IPS-20b (cell line): Measurements from ENCODE around the gene THAP3.

Source experiments
- H3K27ac ChIP-seq: one replicate; pipeline ENCODE4 v1.5.1; 2013; ENCODE audit warnings: low read length
- H3K27me3 ChIP-seq: 2 replicates; pipeline ENCODE4 v1.6.1; 2013; ENCODE audit warnings: mild to moderate bottlenecking, low read length, inconsistent platforms; ENCODE audit not compliant: insufficient read depth
- H3K36me3 ChIP-seq: 2 replicates; pipeline ENCODE4 v1.6.1; 2013; ENCODE audit warnings: low read depth, mild to moderate bottlenecking, inconsistent platforms, low read length, moderate library complexity; ENCODE audit not compliant: insufficient read depth
- H3K4me1 ChIP-seq: 2 replicates; pipeline ENCODE4 v1.6.1; 2013; ENCODE audit warnings: mild to moderate bottlenecking, control low read depth, inconsistent platforms, low read length, moderate library complexity; ENCODE audit not compliant: insufficient read depth
- H3K4me3 ChIP-seq: 2 replicates; pipeline ENCODE4 v1.5.1; 2013; ENCODE audit warnings: mild to moderate bottlenecking, low read length, inconsistent platforms
- H3K9ac ChIP-seq: 2 replicates; pipeline ENCODE4 v1.6.1; 2013; ENCODE audit warnings: low read depth, mild to moderate bottlenecking, inconsistent platforms, low read length, moderate library complexity
- H3K9me3 ChIP-seq: 2 replicates; pipeline ENCODE4 v1.6.1; 2013; ENCODE audit warnings: mild to moderate bottlenecking, low read depth, low read length, inconsistent platforms; ENCODE audit not compliant: insufficient read depth

THAP3 gene

GRCh38 chr1:6602669-6603237 lies 21.9 kb upstream of the THAP3 start, which contains the start of gene KLHL21:
Gene KLHL21 (minus strand): TSS chr1:6602869. CDS start chr1:6602817, 52 bp downstream.
- Histone ChIP-seq H3K9ac (peak within 1 kb of the TSS; percentile 84), H3K4me1 (peaks cover 12% of the 10 kb centered on the region), H3K27me3 (peaks cover 13% of the 10 kb centered on the region; the same call in 1 of the 2 replicates), H3K27ac (peak within 1 kb of the TSS; percentile 44), H3K4me3 (peak within 1 kb of the TSS; percentile 93), H3K36me3 (peaks cover 12% of the 10 kb centered on the region), H3K9me3 (no peaks in the 10 kb centered on the region)

GRCh38 chr1:6603238-6603914 lies 21.3 kb upstream of the THAP3 start:
- Histone ChIP-seq H3K4me3 (peak overlapping the region; percentile 93), H3K27me3 (peaks cover 13% of the 10 kb centered on the region; the same call in 1 of the 2 replicates), H3K4me1 (peaks cover 12% of the 10 kb centered on the region), H3K9me3 (no peaks in the 10 kb centered on the region), H3K9ac (peak overlapping the region; percentile 79; the same call in 1 of the 2 replicates), H3K27ac (peak overlapping the region; percentile 44), H3K36me3 (peaks cover 6% of the 10 kb centered on the region; the same call in 1 of the 2 replicates)

- Histone ChIP-seq H3K9me3 (no peaks in the 10 kb centered on the region), H3K4me3 (peak overlapping the region; percentile 93), H3K27me3 (peaks cover 13% of the 10 kb centered on the region; the same call in 1 of the 2 replicates), H3K27ac (peak overlapping the region; percentile 9), H3K36me3 (peaks cover 2% of the 10 kb centered on the region; the same call in 1 of the 2 replicates), H3K4me1 (peaks cover 12% of the 10 kb centered on the region), H3K9ac (peak overlapping the region; percentile 79)
These were observed 20.6 kb upstream of the THAP3 start for GRCh38 chr1:6603915-6604558.

GRCh38 chr1:6612641-6613360 lies 11.9 kb upstream of the THAP3 start:
- peak overlapping the region; percentile 88 for H3K4me3 ChIP-seq
- H3K9me3 ChIP-seq, result no peaks in the 10 kb centered on the region
- H3K4me1 ChIP-seq, result no peaks in the 10 kb centered on the region

GRCh38 chr1:6613361-6614018 lies 11.2 kb upstream of the THAP3 start, which contains the start of gene PHF13:
Gene PHF13 (plus strand): TSS chr1:6613731. CDS start chr1:6614067, 336 bp downstream.
- Histone ChIP-seq H3K27me3 (peaks cover 16% of the 10 kb centered on the region; the same call in 1 of the 2 replicates), H3K9ac (peak within 1 kb of the TSS; percentile 77; the same call in 1 of the 2 replicates), H3K27ac (no peak within 1 kb of the TSS), H3K4me3 (peak within 1 kb of the TSS; percentile 88), H3K9me3 (no peaks in the 10 kb centered on the region), H3K36me3 (peaks cover 20% of the 10 kb centered on the region), H3K4me1 (no peaks in the 10 kb centered on the region)

More at GRCh38 chr1:6612641-6613360, 11.9 kb upstream of the THAP3 start:
- Histone ChIP-seq H3K36me3 (peaks cover 13% of the 10 kb centered on the region), H3K9ac (peak overlapping the region; percentile 77; the same call in 1 of the 2 replicates), H3K27ac (no peak overlapping the region), H3K27me3 (peaks cover 16% of the 10 kb centered on the region; the same call in 1 of the 2 replicates)

- Histone ChIP-seq H3K4me1 (no peaks in the 10 kb centered on the region), H3K9me3 (no peaks in the 10 kb centered on the region), H3K27ac (no peak overlapping the region), H3K4me3 (peak overlapping the region; percentile 75; the same call in 1 of the 2 replicates), H3K27me3 (peaks cover 16% of the 10 kb centered on the region; the same call in 1 of the 2 replicates), H3K36me3 (peaks cover 26% of the 10 kb centered on the region), H3K9ac (peak overlapping the region; percentile 77; the same call in 1 of the 2 replicates)
These were observed 10.4 kb upstream of the THAP3 start for GRCh38 chr1:6614019-6614928.

GRCh38 chr1:6614929-6615785 lies 9.5 kb upstream of the THAP3 start:
- no peak overlapping the region for H3K27ac ChIP-seq

GRCh38 chr1:6619045-6619444 lies 5.6 kb upstream of the THAP3 start:
- no peak overlapping the region for H3K27ac ChIP-seq
- peaks cover 74% of the 10 kb centered on the region for H3K36me3 ChIP-seq
- no peaks in the 10 kb centered on the region for H3K4me1 ChIP-seq
- H3K9me3 ChIP-seq, result no peaks in the 10 kb centered on the region
- H3K4me3 ChIP-seq, result no peak overlapping the region
- no peak overlapping the region for H3K9ac ChIP-seq
- H3K27me3 ChIP-seq, result no peaks in the 10 kb centered on the region

More at GRCh38 chr1:6614929-6615785, 9.5 kb upstream of the THAP3 start:
- H3K9me3 ChIP-seq, result no peaks in the 10 kb centered on the region
- peaks cover 16% of the 10 kb centered on the region; the same call in 1 of the 2 replicates for H3K27me3 ChIP-seq
- H3K4me1 ChIP-seq, result no peaks in the 10 kb centered on the region
- peak overlapping the region; percentile 76 for H3K9ac ChIP-seq
- peak overlapping the region; percentile 76 for H3K4me3 ChIP-seq
- peaks cover 35% of the 10 kb centered on the region for H3K36me3 ChIP-seq

GRCh38 chr1:6621429-6622391 lies 3.0 kb upstream of the THAP3 start:
- H3K27ac ChIP-seq, result no peak overlapping the region
- H3K36me3 ChIP-seq, result peaks cover 73% of the 10 kb centered on the region
- no peaks in the 10 kb centered on the region for H3K9me3 ChIP-seq
- H3K9ac ChIP-seq, result no peak overlapping the region
- H3K27me3 ChIP-seq, result no peaks in the 10 kb centered on the region
- no peak overlapping the region for H3K4me3 ChIP-seq
- no peaks in the 10 kb centered on the region; the same call in 1 of the 2 replicates for H3K4me1 ChIP-seq
